HG03442 (cell line): ENCODE measurements around the gene C6orf62.
"Not testable (repeated sequence)": the region's sequence is repeated elsewhere in the genome, so short reads cannot be mapped to it uniquely, and the experiment has no call there.

Experiments used
- ATAC-seq: cut with Tn5 transposase; IDR thresholded peaks from one replicate; pipeline ENCODE4 v1.9.1; 2021; ENCODE audit warnings: mild to moderate bottlenecking, moderate library complexity; ENCODE audit not compliant: unreplicated experiment

The C6orf62 gene

DNA sequence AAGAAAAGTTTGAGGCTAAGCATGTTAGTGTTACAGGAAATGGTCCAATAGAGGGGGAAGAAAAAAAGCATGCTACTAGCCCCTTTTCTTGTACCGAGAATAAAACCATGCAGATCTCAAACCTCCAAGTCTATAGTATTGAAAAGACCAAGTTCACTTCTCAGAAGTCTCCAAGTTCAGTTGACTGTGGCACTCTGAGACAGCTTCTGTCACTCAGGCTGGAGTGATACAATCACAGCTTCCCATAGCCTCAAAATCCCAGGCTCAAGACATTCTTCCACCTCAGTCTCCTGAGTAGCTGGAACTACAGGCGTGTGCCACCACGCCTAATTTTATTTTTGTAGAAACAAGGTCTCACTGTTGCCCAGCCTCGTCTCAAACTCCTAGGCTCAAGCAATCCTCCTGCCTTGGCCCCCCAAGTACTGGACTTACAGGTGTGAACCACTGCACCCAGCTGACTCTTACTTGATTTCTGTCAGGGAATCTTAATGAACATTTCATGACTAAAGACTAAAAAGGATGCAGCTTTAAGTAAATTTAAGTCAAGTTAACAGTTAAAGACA is 16.2 kb downstream of the C6orf62 start:
- ATAC-seq, result no peak

GRCh38 chr6:24699521-24700359 is 19.2 kb downstream of the C6orf62 start:
- ATAC-seq, result no peak

DNA sequence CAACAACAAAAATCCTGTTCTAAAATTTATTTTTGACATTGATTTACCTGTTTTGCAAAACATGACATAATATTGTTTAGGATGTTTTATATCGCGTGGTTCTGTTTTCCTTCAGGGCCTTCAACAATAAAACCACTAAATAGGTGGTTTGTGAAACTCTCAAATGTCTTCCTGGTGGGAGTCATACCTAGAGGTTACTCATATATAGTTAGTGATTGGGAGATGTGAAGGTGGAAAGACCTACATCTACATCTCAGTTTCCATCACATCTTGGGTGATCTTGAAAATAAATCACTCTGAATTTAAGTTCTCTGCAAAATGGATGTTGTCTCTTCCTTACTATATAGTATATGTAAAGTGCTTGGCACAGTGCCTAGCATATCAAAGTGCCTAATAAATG is 22.9 kb downstream of the C6orf62 start:
- no peak for ATAC-seq

DNA sequence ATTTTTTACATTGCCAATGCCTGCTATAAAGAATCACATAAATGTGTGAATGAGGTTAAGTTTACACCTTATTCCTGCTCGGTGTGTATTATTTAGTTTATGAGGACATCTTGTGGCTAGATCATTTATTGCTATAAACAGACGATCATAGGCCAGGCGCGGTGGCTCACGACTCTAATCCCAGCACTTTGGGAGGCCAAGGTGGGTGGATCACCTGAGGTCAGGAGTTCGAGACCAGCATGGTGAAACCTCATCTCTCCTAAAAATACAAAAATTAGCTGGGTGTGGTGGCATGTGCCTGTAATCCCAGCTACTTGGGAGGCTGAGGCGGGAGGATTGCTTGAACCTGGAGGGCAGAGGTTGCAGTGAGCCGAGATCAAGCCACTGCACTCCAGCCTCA is 23.3 kb downstream of the C6orf62 start:
- ATAC-seq, result not testable (repeated sequence)

- no peak for ATAC-seq
Observed at GRCh38 chr6:24694198-24694597, 24.8 kb downstream of the C6orf62 start.

- no peak for ATAC-seq
Observed at GRCh38 chr6:24692848-24693592, 25.9 kb downstream of the C6orf62 start.

DNA sequence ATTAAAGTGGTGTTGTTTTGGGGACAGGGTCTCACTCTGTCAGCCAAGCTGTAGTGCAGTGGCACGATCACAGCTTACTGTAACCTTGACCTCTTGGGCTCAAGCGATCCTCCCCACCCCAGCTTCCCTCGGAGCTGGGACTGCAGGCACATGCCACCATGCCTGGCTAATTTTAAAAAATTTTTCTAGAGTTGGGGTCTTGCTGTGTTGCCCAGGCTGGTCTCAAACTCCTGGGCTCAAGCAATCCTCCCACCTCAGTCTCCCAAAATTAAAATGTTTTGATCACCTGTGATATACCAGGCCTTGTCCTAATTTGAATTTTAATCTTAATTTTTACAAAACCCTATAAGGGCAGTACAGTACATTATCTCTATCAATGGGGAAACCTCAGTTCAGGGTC is 26.5 kb downstream of the C6orf62 start:
- no peak for ATAC-seq

DNA sequence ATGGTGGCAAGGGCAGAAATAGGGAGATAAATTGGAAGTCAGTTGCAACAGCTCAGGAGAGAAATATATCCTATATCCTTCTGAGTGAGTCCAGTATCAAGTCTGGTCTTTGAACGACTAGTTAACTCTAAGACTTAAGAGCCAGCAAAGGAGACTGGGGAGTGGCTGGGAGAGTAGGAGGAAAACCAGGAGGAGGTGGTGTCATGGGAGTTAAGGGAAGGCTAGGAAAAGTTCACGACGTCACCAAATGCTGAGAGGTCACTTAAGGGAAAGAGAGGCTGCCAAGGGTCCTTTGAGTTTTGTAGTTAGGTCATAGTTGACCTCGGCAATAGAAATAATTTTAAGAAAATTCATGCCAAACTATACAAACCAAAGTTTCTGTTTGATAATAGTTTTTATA is 27.0 kb downstream of the C6orf62 start:
- ATAC-seq, result no peak

GRCh38 chr6:24691550-24691949 is 27.4 kb downstream of the C6orf62 start:
- no peak for ATAC-seq

- no peak for ATAC-seq
Observed at GRCh38 chr6:24690593-24690992, 28.4 kb downstream of the C6orf62 start.

GRCh38 chr6:24689964-24690363 is 29.0 kb downstream of the C6orf62 start:
- no peak for ATAC-seq

- no peak for ATAC-seq
Observed at GRCh38 chr6:24686946-24687345, 32.0 kb downstream of the C6orf62 start.

- ATAC-seq, result no peak
Observed at GRCh38 chr6:24686408-24686807, 32.5 kb downstream of the C6orf62 start.

GRCh38 chr6:24683297-24684296 is 35.4 kb downstream of the C6orf62 start:
- no peak for ATAC-seq

- no peak for ATAC-seq
Observed at GRCh38 chr6:24680582-24680981, 38.4 kb downstream of the C6orf62 start.

GRCh38 chr6:24678792-24679352 is 40.1 kb downstream of the C6orf62 start:
- ATAC-seq, result not testable (repeated sequence)

GRCh38 chr6:24673625-24674024 is 45.3 kb downstream of the C6orf62 start:
- no peak for ATAC-seq

DNA sequence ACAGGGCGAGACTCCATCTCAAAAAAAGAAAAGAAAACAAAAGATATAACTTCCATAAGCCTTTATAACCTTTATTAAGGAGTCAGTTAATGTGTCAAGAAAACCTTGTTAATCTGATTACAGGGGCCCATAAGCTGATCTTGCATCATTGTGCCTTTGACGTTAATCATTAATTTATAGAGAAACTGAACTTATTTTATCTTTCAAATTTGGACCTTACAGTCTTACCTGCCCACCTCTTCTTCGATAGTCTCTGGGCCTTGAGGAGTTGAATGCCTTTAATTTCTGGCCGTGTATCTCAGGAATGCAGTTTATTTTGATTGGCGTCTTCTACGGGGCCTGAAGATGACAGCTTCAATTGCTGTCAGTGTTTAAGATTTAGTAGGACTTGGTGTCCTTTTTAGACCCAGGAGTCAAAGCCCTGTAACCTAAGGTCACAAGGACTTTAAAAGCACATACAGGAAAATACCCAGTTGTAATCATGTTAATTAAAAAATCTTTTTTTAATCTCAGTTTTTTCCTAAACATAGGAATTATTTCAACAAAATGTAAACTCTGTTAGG is 46.3 kb downstream of the C6orf62 start:
- no peak for ATAC-seq

GRCh38 chr6:24671077-24671476 is 47.9 kb downstream of the C6orf62 start:
- not testable (repeated sequence) for ATAC-seq

- not testable (repeated sequence) for ATAC-seq
Observed at GRCh38 chr6:24670492-24670891, 48.5 kb downstream of the C6orf62 start.
